Stimulated activated CD4-positive, alpha-beta T cell treated with anti-CD3 and anti-CD28 coated beads, Interleukin-15, amount 100 ng/mL, for 48 hours (primary cell): ENCODE data around the gene TXNRD1.
"Not testable (repeated sequence)": the region's sequence is repeated elsewhere in the genome, so short reads cannot be mapped to it uniquely, and the experiment has no call there.

Source experiments
- DNase-seq, 2 donors: peaks; one replicate each; pipeline ENCODE4 v3.0.0-alpha.2; 2020; ENCODE audit warnings: low read depth in 2 of 2

The TXNRD1 gene

DNA sequence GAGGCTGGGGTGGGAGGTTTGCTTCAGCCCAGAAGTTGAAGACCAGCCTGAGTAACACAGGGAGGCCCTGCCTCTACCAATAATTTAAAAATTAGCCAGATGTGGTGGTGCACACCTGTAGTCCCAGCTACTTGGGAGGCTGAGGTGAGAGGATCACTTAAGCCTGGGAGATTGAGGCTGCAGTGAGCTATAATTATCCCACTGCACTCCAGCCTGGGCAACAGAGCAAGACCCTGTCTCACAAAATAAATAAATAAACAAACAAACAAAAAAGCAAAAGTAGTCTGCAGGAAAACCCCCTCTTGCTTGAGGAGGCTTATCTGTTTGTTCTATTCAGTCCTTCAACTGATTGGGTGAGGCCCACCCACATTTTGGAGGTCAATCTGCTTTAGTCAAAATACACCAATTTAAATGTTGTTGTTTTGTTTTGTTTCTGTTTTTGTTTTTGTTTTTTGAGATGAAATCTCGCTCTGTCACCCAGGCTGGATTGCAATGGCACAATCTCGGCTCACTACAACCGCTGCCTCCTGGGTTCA, 24.9 kb upstream of the TXNRD1 start:
- no peak for DNase-seq

- DNase-seq: no peak
Measured at GRCh38 chr12:104197264-104197663, 18.3 kb upstream of the TXNRD1 start.

DNA sequence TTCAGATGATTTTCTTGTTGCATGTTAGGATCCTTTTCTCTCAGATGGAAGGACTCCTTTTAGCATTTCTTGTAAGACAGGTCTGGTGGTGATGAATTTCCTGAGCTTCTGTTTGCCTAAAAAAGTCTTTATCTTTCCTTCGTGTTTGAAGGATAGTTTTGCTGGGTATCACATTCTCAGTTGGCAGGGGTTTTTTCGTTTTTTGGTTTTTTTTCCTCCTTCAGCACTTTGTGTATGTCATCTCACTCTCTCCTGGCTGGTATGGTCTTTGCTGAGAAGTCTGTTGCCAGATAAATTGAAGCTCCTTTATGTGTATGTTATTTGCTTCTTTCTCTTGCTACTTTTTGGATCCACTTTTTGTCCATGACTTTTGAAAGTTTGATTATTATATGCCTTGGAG, 15.6 kb upstream of the TXNRD1 start:
- no peak for DNase-seq

DNA sequence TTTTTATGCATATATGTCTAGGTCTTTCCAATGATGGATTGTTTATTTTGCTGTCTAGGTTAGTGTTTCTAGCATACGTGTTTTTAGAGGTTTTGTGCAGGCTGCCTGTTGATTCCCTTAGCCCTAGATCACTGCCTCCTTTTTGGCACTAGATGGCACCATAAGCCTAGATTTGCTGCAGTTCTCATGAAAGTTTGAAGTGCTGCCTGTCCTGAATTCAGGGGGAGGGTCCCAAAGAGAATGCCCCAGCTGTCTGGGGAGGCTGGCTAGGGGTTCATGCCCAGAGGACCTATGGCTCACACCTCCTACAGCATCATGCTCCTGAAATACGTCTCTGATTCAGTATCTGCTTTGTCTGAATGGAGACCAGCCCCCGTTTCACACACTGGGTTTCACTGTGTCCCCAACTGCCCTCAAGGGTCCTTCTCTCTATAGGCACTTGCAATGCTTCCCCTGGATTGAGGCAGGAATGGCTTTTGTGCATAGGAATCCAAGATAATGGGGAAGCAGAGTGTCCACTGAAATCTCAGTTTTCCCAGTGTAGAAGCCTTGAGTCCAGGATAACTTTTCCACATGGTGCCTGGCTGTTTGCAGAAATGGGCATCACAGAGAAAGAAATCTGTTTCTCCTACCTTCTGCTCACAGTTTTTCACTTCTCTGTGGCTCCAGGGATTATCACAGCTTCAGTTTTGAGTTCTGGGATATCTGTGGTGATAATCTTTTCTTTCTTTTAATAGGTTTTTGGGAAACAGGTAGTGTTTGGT, 14.2 kb upstream of the TXNRD1 start:
- peak in 1 of 2 donors; percentile 14 for DNase-seq

DNA sequence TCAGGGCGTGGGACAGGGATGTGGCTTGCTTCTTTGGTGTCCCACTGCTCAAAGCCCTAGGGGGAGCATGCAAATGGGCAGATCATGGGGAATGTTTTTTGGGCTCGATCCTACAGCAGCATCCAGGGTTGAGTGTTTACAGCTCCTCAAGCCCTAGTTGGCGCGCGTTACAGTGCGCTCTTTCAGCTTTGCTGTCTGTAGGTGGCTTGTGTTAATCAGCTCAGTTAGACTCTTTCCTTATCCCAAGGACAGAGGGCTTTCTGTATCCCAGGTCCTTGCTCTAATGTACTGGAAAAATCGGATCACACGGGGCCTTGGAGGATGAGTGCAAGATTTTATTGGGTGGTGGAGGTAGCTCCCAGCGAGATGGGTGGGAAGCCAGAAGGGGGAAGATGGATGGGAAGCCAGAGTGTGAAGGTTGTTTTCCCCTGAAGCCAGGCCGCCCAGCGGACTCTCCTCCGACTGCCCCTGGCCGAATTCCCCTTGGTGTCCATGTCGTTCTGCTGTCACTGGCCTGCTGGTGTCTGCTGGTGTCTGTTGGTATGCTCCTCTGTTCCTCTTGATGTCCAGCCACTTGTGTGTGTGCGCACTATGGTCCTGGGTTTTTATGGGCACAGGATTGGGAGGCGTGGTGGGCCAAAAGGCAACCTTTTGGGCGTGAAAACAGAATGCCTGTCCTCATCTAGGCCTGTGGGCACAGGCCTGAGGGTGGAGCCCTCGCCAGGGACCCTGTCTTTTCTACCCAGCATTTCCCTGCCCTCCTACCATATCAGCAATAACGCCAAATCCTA, 10.7 kb upstream of the TXNRD1 start:
- no peak for DNase-seq

DNA sequence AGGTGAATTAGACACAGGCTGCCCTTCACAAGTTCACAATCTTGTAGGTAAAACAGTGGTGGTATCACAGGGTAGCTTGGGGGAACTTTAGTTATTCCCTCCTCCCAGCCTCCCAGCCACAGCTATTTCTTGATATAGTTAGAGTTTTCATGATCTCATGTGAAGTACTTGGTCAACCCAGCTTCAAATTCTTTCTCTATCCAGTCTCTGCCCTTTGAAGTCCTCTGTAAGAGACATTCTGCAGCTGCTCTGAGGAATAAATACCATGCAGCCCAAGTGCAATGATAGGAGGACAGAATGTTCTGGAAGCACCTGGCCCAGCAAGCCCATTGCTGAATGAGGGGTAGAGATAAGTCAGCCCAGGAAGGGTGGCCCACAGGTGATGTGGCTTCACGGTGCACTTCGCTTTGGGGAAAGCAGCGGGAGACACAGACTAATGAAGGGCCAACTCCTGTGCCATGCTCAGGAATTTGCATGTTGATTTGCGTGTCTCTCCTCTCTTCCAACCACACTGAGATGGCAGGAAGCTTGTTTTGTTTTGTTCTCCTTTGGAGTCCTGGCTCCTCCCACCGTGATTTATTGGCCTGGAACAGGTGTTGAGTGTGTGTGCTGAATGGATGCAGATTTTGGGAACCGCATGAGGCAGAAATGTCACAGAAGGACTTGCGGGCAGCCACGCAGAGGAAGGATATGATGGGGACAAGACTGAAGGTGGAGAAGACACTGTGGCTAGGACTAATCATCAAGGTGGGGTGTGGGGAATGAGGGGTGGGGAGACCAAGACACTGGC, 8.0 kb upstream of the TXNRD1 start:
- DNase-seq: no peak

- DNase-seq: no peak
Measured at GRCh38 chr12:104212516-104212915, 3.1 kb upstream of the TXNRD1 start.

GRCh38 chr12:104213952-104214351, 1.6 kb upstream of the TXNRD1 start:
- no peak for DNase-seq

- no peak for DNase-seq
Measured at GRCh38 chr12:104216521-104216924, 944 bp downstream of the TXNRD1 start.

- DNase-seq: not testable (repeated sequence)
Measured at GRCh38 chr12:104218506-104218905, 2.9 kb downstream of the TXNRD1 start.

GRCh38 chr12:104218935-104219334, 3.4 kb downstream of the TXNRD1 start:
- no peak for DNase-seq

DNA sequence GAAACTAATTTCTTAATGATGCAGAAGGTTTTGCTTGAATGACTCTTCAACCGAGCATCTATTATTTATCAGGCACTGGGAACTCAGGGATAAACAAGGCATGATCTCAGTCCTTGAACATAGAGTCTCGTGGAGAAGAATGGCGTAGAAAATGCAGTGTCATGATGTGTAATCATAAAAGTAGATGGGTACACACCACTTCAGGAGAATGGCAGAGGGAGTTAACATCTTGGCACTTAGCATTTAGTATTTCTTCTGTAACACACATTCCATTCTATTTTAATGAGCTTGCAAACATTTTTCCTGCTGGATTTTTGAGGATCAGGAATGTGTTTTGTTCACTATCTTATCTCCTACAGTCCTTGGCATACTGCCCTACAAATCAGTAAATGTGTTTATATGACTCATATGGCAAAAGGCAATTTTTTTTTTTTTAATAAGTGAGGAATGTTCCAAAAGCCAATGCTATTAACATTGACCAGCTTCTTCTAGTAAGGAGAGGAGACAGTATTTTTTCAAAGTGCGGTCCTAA, 3.8 kb downstream of the TXNRD1 start:
- DNase-seq: no peak

DNA sequence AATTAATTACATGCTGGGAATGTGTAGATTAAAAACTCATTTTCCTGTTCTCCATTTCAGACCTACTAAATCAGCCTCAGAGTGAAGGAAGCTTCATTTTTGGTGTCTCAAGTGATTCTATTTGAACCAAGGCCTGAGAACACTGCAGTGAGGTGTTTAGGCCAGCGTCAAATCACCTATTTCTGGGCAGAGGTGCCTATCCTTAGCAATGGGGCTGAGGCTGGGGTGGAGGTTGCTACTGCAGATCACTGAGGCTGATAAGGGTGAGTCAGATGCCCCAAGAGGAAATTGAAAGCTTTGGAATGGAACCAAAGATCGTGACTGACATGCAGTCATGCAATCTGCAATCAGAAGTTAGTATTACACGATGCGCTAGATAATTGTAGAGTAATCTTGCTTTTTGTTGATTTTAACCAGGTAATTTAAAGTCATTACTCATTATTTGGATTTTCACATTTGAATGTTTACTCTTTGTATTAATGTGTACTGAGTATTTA, 4.4 kb downstream of the TXNRD1 start:
- peak; percentile 57 to 64 for DNase-seq

DNA sequence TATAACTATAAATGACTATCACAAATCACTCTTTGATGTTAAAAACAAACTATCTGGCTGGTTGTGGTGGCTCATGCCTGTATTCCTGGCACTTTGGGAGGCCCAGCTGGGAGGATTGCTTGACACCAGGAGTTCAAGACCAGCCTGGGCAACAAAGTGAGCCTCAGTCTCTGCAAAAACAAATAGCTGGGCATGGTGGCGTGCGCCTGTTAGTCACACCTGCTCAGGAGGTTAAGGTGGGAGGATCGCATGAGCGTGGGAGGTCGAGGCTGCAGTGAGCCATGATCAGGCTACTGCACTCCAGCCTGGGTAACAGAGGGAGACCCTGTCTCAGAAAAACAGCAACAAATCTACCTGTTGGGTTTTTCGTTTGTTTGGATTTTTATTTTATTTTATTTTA, 5.4 kb downstream of the TXNRD1 start:
- peak in 1 of 2 donors; percentile 15 for DNase-seq

- no peak for DNase-seq
Measured at GRCh38 chr12:104222976-104223375, 7.4 kb downstream of the TXNRD1 start.

- DNase-seq: no peak
Measured at GRCh38 chr12:104223712-104224111, 8.1 kb downstream of the TXNRD1 start.

GRCh38 chr12:104226672-104227071, 11.1 kb downstream of the TXNRD1 start:
- no peak for DNase-seq

GRCh38 chr12:104230304-104231095, 14.9 kb downstream of the TXNRD1 start:
- no peak for DNase-seq

GRCh38 chr12:104232609-104233280, 17.2 kb downstream of the TXNRD1 start:
- DNase-seq: no peak

DNA sequence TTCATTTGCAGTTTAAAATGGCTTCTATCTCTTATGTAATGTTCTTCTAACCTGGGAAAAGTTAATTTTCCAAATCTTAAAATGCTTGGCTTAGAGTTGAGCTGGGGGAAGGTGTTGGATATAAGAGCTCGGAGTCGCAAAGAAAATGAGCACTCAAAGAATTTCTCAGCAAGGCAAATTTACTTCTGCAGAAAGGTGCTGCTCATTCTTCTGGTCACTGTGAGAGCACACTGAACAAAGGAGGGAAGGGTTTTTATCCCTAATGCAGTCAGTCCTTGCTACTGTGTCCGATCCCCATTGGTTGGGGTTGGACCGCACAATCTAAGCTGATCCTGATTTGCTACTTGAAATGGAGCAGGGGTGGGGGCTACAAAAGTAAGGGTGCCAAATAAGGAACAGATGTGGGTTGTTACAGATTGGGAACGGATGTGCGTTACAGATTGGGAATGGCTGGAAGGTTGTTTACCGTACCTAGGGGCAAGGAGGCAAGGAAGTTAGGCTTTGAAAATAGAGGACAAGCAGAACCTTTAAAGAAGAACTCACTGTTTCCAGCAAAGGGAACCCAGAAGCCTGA, 19.4 kb downstream of the TXNRD1 start:
- no peak for DNase-seq
